GM18858 (cell line): ENCODE data around the gene LAPTM4A.
"Not testable (repeated sequence)": the region's sequence is repeated elsewhere in the genome, so short reads cannot be mapped to it uniquely, and the experiment has no call there.

Experiments used
- ATAC-seq: cut with Tn5 transposase; IDR thresholded peaks from one replicate; pipeline ENCODE4 v1.9.1; 2021; ENCODE audit not compliant: unreplicated experiment

The LAPTM4A gene

DNA sequence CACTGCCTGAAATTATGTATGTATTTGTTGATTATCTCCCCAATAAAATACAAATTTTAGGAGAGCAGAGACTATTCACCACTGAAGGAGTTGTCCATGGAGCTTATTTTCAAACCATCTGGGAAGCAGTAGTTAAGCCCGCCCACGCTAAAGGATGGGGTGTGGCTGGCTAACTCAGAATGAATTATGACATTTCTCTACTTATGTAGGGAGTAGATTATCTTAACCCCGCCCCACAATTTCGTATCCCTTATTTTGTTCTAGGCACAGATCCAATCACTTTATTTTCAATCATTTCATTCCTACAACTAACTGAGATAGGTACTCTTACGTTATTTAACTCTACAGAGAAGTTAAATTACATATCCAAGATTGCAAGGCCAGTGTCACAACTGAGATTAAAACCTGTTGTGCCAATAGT, 1.4 kb upstream of the LAPTM4A start:
- no peak for ATAC-seq

DNA sequence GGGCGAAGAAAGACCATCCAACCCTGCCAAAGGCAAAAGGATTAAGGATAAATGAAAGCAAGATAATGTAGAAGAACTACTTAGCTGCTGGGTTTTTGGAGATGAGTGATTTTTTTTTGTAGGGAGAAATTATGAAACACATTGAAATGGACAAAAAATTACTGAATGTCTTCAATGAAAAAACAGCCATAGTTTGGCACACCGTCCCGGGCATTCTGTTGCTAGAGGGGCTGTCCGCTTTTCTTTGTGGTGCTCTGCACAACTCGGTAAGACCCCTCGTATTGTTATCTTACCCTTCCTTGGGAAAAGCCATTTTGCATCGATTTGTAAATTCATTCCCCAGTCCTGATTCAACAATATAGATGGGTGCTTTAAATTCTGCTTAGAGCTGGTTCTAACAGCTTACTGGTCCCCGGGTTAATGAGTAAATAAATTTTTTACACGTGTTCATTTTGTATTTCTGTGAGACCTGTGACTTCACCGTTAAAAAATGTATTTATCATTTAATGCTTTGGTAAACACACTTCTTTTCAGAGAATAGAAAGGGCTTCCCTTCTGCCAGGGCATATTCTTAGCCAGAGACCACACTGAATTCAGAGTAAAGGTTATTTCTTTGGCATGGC, 912 bp upstream of the LAPTM4A start:
- no peak for ATAC-seq

DNA sequence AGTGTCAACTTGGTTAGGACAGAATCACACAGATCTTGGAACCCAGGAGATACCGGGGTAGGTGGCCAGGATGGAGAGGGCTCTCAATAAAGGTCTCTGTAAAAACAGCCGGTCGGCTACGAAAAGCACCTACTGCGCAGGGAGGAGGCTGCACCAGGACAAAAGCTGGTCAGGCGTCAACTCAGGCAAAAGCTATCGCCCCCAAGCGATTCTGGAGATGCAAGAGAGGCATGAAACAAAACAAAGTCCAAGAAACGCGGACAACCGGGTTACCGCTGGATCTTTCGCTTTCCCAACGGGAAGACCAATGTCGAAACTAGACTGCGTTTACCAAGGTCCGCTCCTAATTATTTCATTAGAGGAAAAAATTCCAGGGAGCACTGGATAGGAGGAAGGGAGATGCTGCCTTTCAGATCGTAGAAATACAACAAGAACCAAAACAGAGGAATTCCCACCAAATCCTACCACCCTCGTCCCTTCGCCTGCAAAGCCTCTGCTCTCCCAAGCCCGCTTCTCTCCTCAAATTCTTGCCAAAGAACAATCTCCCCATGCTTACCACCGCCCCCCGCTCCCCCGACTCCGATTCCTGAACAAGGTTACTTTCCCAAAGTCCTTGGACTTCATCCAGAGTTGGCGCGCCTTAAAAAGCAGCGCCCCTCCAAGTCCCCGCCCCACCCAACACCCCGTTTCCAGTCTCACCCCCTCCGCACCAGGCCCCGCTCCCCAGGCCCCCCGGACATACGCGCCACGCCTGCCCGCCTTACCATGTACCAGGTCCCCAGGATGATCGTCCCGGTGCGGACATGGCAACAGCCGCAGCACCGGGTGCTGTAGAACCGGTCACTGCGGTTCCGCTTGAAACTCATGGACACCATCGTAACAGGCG, 539 bp downstream of the LAPTM4A start:
- ATAC-seq = no peak

DNA sequence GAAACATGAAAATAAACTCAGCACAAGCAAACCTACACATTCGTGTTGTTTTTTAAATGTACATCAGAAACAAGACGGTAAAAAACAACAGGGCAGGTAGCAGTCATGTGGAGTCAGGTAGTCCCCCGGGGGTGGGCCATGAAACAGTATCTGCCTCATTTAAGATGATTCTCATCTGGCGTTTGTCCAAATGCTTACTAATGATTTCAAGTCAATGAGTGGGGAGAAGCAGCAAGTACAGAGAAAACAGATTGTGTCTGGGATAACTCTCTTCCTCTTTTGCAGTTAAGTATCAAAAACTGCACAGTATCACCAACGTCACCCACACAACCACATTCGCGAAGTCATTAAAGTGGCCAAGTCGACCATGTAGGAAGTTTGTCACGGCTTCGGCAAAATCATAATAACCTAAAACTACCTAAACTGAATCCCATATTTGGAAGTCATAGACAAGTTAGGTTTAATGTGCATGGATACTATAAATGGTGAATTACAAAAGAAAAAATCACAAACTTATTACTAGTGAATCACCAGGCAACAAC, 1.3 kb downstream of the LAPTM4A start:
- ATAC-seq = peak; percentile 33

DNA sequence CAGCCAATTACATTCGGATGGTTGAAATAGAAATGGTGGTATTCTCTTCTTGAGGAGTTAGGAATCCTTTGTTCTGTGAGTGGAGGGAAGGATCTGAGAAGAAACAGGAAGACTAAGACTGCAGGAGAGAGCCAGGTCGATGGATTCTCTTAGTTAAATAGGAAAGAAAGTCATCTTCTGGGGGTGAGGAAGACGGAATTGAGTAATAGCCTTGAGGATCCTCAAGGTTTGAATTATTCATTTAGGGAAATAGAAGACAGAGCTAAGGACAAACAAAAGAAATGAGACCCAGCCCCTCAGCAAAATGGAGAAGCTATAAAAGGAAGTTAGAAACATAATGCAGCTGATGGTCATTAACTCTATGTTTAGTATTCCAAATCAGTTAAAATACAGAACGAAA, 1.8 kb downstream of the LAPTM4A start:
- ATAC-seq = no peak

DNA sequence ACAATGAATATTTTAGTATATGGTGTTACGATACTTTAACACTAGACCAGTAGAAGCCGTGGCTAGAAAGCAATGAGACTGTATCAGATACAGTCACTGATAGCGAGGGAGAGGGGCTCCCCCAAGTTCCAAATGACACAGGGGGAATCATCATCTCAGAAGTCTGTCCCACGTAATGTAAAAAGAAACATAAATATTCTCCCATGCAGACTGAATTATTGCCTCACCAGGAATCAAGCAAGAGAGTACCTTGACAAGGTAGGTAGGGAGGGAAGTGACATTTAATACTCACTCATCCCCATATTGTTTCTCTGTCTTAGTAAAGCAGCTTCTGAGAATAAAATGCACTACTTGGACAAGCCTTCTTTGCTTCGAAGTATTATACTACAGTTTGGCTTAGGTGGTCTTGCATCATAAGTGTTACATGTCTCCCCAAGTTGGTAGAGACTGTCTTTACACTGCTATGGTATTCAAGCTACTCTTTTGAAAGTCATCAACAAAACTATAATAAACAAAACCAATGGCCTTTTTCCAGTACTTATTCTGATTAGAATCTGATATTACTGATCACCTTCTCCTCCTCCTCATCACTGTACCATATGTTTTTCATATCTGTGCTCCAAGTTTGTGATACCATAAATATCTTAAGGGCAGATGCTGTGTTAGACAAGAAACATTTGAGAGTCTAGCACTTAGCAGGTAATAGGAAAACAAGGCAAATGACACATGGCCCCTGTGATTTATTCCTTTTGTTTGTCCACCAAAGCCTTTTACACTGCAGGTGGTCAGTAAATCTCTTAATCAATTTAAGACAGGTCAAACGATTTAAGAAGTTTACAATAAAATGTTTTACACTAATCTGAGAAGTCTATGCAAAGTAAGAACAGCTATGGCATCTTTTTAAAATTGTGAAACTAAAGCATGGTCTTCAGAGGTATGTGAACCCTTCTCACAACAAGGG, 2.7 kb downstream of the LAPTM4A start:
- no peak for ATAC-seq

DNA sequence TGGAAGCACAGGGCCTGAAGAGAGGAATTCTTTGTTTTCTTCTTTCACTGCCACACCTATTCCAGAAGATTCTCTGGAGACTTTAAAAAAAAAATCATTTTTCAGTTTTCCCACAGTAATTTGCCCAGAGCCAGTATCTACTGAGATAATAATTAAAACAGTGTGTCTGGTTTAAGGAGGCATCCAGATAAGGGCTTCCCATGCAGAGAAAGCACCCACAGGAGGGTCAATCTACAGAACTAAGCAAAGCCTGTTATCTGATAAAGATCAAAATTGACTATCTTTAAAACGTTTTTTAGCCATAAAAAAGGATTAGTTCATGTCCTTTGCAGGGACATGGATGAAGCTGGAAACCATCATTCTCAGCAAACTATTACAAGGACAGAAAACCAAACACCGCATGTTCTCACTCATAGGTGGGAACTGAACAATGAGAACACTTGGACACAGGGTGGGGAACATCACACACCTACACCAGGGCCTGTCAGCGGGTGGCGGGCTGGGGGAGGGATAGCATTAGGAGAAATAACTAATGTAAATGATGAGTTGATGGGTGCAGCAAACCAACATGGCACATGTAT, 5.6 kb downstream of the LAPTM4A start:
- ATAC-seq = not testable (repeated sequence)

DNA sequence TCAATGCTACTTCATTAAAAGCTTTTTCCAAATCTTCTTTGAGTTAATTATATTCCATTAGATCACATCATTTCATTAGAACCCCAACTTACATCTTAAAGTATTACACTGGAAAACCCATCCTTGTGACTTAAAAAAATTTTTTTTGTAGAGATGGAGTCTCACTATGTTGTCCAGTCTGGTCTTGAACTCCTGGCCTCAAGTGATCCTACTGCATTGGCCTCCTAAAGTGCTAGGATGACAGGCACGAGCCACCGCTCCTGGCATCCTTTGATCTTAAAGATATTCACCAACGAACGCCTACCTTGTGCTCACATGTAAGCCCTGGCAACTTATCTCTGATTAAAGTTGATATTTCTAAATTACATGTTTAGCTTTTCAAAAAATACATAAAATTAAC, 6.7 kb downstream of the LAPTM4A start:
- no peak for ATAC-seq

DNA sequence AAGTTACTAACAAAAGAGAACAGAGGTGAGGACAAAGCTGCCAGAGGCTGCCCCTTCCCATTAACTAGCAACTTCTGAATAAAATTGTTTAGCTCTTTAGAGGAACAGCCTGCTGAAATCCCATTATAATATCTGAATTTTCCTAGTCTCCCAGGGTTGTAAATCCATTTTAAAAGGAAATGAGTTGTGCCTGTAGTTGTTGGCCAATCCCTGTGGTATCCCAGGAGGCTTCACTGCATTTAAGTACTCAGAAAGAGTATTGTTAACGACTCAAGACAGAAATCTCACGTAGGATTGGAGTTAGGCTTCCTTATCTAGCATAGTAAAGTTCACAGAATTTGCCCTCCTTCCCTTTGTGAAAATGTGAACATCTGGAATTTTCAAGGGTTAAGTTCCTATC, 8.9 kb downstream of the LAPTM4A start:
- ATAC-seq = no peak

DNA sequence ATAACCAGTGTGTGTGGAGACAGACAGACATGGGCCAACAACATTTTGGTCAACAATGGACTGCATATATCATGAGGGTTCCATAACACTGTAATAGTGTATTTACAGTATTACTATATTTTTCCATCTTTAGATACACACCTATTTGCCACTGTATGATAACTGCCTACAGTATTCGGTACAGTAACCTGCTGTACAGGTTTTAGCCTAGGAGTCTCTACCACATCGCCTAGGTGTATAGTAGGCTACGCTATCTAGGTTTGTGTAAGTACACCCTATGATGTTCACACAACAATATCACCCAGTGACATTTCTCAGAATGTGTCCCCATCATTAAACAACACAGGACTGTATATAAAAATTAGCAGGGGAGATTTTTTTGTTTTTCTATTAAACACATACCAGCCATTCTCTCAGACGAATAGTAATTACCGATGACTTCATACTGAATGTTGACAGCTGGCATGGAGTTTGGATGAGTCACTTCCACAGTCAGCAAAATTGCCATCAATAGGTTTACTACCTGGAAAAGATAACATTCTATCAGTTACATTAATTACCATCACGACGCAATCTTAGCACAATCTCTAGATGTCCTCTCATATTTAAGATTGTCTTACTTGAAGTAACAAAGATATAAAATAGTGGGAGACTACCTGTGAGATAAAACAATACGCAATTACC, 10.8 kb downstream of the LAPTM4A start:
- no peak for ATAC-seq

DNA sequence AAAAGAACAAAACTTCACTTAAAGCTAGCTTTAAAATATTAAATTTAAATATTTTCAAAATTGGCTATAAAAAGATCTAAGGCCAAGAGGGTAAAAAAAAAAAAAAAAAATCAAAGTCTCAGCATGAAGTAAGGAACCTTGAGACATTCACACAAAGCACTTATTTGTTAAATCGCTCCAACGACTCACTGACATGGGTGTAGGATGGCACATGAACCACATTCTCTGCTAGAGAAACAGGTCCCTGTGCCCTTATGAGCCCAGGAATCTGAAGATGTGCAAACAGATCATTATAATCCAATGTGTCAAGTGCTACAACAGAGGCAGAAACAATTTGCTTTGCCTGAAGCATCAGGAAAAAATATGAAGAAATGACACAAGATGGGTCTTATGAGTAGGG, 13.8 kb downstream of the LAPTM4A start:
- no peak for ATAC-seq

DNA sequence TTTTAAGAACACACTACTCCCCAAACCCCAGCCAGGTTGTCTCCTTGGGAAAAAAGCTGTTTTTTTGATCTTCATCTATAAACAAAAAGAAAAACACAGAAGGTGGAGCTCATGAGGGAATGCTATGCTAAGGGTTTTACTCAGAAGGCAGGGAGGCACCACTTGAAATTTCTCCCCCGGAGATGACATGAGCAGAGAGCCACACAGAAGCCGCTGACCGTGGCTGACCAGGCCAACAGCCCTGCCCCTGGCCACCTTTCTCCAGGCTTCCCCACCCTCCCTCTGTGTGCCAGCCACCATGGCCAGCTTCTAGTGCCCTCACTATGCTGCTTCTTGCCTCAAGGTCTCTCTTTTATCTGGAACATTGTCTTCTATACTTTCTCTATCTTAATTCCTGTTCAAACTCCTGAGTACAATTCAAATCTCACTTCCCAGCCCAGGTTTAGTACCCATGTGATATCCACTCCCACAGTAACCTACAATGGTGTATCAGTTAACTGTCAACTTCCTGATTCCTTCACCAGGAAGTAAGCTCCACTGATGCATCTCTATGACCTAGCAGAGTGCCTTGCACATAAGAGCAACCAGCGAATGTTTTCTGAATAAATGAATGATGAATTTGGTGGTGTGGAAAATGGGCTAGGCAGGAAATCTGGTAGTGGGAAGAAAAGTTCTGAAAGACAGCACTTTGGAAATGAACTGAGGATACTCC, 15.3 kb downstream of the LAPTM4A start:
- ATAC-seq = peak; percentile 50

DNA sequence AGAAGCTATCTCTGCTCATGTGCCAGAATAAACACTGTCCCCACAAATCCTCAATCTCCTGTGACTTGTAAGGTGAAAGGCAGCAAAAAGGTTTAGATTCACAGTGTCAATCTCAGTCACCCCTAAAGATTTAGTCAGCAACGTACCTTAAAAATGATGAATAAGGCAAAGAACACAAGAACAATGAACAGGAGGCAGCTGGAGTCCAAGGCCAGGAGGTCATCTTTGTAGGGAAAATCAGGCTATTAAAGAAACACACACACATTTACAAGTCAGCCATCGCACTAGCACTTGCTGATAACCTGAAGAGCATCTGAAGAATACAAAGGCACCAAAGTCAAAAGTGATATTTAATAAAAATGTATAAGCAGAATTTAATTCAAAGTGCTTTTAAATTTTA, 16.6 kb downstream of the LAPTM4A start:
- no peak for ATAC-seq

DNA sequence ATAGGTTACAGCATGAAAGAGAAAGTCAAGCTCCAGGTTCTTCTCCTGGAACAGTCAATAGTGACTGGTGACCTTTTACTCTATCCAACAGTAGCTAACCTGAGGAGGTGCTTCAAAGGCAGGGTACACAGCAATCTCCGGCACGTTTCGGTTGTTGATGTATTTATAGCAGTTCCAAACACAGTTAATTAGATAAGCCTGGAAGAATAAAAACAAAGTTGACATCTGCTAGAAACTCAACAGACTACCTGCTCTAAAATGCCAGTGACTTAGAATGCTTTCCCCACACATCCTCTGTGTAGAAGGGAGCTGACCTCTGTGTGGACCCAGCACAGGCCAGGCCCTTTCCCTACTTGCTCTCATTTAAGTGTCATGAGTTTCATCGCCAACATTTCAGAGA, 17.2 kb downstream of the LAPTM4A start:
- no peak for ATAC-seq

DNA sequence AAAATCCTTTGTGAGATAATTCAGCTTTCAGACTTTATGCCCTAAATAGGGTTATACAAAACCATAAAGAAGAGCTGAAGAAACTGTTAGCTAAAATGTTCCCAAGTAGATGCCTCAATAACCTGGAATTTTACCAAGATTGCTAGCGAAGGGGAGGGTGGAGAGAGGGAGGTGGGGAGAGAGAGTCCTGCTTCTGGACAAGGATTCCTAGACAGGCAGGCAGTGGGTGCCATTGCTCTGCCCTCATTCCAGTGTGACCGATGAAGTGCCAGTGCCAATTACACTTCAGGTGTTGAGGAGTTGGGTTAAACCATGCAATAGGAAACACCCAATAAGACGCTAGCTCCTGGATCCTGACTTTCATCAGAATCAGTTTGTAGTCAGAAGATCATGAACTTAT, 18.1 kb downstream of the LAPTM4A start:
- no peak for ATAC-seq

DNA sequence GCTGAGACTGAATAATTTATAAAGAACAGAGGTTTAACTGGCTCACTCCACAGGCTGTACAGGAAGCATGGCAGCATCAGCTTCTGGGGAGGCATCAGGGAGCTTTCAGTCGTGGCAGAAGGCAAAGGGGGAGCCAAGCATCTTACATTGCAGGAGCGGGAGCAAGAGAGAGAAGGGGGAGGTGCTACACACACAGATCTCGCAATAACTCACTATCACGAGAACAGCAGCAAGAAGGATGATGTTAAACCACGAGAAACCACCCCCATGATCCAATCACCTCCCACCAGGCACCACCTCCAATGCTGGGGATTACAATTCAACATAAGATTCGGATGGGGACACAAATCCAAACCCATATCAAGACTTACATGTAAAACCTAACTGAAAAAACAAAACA, 21.2 kb downstream of the LAPTM4A start:
- ATAC-seq = no peak

DNA sequence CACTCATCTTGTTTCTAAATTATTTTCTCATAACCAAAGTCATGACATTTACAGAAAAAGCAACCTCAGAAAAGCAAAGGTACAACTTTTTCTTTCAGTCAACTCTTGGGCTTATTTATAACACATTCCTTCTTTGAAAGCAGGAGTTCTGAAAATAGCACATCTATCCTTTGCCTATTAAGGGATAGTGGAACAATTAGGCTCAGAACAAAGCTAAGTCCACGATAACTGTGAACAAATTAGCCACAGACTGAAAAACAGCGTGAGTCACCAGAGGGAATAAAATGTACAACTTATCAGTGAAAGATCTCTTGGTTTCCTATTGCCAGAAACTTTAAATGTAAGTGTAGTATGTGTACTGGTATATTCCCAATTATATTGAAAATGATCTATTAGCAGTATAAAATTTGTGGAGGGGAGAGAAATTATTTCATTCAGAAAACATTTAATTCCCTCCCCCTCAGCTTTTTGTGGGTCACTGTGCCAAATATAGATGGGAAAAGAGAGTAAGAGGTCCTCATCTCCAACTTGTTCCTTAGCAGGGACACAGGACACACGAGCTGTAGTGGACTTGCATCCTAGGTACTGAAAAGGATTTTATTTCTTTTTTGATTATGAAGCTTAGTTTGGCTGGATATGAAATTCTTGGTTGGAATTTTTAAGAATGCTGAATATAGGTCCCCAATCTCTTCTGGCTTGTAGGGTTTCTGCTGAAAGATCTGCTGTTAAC, 23.6 kb downstream of the LAPTM4A start:
- no peak for ATAC-seq

DNA sequence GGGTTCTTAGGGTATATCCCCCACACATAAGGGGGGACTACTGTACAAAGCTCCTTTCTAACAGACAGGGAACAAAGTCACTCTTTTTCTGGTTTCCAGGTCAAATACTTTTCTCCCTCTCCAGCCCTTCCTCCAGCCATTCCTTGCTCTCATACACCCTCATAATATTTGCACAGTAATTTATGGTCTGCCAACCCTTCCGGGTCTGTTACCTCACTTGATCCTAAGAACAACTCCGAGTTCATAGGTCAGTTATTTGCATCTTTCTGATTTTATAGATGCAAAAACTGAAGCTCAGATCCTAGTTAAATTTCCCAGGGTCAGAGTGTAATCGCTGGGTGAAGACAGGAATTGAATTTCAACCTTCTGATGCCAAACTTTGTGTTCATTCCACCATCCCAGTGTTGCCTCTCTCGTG, 24.2 kb downstream of the LAPTM4A start:
- no peak for ATAC-seq
